ENCODE results near the gene SUPT5H.
A peak's percentile ranks its signal among the peaks of the same experiment; 100 is the strongest.

Gene SUPT5H

DNA sequence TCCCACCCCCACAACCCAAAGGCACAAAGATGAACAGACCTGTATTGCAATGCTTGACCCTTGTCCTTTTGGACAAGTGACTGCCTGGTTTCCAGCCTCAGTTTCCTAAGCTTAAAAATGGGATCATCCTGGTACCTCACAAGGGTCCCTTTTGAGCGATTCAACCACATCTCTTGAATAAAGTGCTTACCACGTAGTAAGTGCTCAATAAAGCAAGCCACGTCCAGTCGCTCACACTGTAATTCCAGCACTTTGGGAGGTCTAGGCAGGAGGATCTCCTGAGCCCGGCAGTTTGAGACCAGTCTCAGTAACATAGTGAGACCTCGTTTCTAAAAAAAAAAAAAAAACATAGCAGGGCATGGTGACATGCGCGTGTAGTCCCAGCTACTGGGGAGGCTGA lies 54.5 kb downstream of the SUPT5H start:
- DNase-seq (ENCODE audit: low spot score) = no peak
- in situ Hi-C loops (cut with MboI; ENCODE audit: low sequenced_read_pairs, unreplicated experiment) = no loop called here
- no peak for TF ChIP-seq CTCF (IDR thresholded peaks at IDR 0.05; ENCODE audit: borderline replicate concordance, control extremely low read depth, extremely low read depth, insufficient read depth, missing control alignments)

- no peak for TF ChIP-seq CTCF (IDR thresholded peaks at IDR 0.05; ENCODE audit: borderline replicate concordance, control extremely low read depth, extremely low read depth, insufficient read depth, missing control alignments)
- DNase-seq (ENCODE audit: low spot score) = no peak
- in situ Hi-C loops (cut with MboI; ENCODE audit: low sequenced_read_pairs, unreplicated experiment) = no loop called here
Observed at GRCh38 chr19:39500543-39500942, 55.2 kb downstream of the SUPT5H start.

GRCh38 chr19:39501340-39501739 lies 56.0 kb downstream of the SUPT5H start:
- in situ Hi-C loops (cut with MboI; ENCODE audit: low sequenced_read_pairs, unreplicated experiment) = no loop called here
- DNase-seq (ENCODE audit: low spot score) = no peak
- TF ChIP-seq CTCF (IDR thresholded peaks at IDR 0.05; ENCODE audit: borderline replicate concordance, control extremely low read depth, extremely low read depth, insufficient read depth, missing control alignments) = no peak

GRCh38 chr19:39502640-39503417 lies 57.4 kb downstream of the SUPT5H start:
- DNase-seq (ENCODE audit: low spot score) = peak; percentile 91
- peak; percentile 92 for TF ChIP-seq CTCF (IDR thresholded peaks at IDR 0.05; ENCODE audit: borderline replicate concordance, control extremely low read depth, extremely low read depth, insufficient read depth, missing control alignments)
- in situ Hi-C loops (cut with MboI; ENCODE audit: low sequenced_read_pairs, unreplicated experiment) = no loop called here

DNA sequence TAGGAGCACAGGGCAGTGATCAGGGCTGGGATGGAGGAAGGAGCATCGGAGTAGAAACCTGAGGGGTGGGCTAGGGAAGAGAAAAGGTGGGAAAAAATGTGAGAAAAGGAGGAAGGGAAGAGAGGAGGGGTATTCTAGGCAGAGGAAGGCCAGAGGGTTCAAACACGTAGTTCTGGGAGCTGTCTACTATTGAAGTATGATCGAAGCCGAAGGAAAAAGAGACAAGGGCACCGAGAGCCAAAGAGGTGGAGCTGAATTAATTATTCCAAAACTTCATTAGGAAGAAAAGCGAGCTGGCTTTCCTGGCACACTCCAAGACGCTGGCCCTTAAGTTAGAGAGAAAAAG lies 61.2 kb downstream of the SUPT5H start:
- in situ Hi-C loops (cut with MboI; ENCODE audit: low sequenced_read_pairs, unreplicated experiment) = no loop called here
- TF ChIP-seq CTCF (IDR thresholded peaks at IDR 0.05; ENCODE audit: borderline replicate concordance, control extremely low read depth, extremely low read depth, insufficient read depth, missing control alignments) = no peak
- no peak for DNase-seq (ENCODE audit: low spot score)

DNA sequence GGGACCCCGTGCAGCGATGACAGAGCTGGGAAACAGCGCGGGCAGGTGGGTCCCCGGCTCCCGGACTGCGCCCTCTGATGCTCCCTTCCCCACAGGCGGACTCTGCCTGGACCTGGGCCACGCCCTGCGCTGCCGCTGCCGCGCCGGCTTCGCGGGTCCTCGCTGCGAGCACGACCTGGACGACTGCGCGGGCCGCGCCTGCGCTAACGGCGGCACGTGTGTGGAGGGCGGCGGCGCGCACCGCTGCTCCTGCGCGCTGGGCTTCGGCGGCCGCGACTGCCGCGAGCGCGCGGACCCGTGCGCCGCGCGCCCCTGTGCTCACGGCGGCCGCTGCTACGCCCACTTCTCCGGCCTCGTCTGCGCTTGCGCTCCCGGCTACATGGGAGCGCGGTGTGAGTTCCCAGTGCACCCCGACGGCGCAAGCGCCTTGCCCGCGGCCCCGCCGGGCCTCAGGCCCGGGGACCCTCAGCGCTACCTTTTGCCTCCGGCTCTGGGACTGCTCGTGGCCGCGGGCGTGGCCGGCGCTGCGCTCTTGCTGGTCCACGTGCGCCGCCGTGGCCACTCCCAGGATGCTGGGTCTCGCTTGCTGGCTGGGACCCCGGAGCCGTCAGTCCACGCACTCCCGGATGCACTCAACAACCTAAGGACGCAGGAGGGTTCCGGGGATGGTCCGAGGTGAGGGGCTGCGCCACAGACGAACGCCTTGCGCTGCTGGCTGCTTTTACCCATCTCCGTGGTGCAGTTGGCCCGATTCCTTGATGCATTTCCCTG lies 61.7 kb downstream of the SUPT5H start:
- TF ChIP-seq CTCF (IDR thresholded peaks at IDR 0.05; ENCODE audit: borderline replicate concordance, control extremely low read depth, extremely low read depth, insufficient read depth, missing control alignments) = no peak
- in situ Hi-C loops (cut with MboI; ENCODE audit: low sequenced_read_pairs, unreplicated experiment) = no loop called here
- DNase-seq (ENCODE audit: low spot score) = peak; percentile 92
